Keratinocyte (primary cell): ENCODE measurements around the gene ZNF839. TPM values are rescaled to one million over a fixed set of nuclear protein-coding genes. Genes with fewer than 3 reads are reported as not detected.

Experiments
- DNase-seq: peaks from one replicate; pipeline ENCODE4 v3.0.0-alpha.2; 2011; ENCODE audit warnings: low read depth, missing footprints, low spot score
- FAIRE-seq: peaks from 2 replicates; lab custom pipeline; 2011; peaks lifted over from hg19 to GRCh38; lab: Jason Lieb, UNC
- H2AFZ ChIP-seq: 2 replicates; pipeline ENCODE4 v1.6.0; 2012; ENCODE audit warnings: low read length, control low read depth, inconsistent platforms; ENCODE audit not compliant: control insufficient read depth
- H3K27ac ChIP-seq: 2 replicates; pipeline ENCODE4 v1.5.1; 2011; ENCODE audit warnings: low read length; ENCODE audit not compliant: control insufficient read depth, insufficient read depth
- H3K27me3 ChIP-seq: 3 replicates; pipeline ENCODE4 v1.6.0; 2011; ENCODE audit warnings: low read length; ENCODE audit not compliant: control insufficient read depth, insufficient read depth; ENCODE audit errors: extremely low read depth
- H3K36me3 ChIP-seq, 2 experiments: 2 replicates in 1 of 2; 3 replicates in 1 of 2; pipeline ENCODE4 v1.5.1; 2011; ENCODE audit warnings: low read length in 2 of 2, mild to moderate bottlenecking in 1 of 2; ENCODE audit not compliant: control insufficient read depth in 2 of 2, insufficient read depth in 2 of 2; ENCODE audit errors: extremely low read depth in 1 of 2
- H3K4me1 ChIP-seq: 3 replicates; pipeline ENCODE4 v1.5.1; 2011; ENCODE audit warnings: low read length; ENCODE audit not compliant: control insufficient read depth, insufficient read depth; ENCODE audit errors: extremely low read depth
- H3K4me2 ChIP-seq: 3 replicates; pipeline ENCODE4 v1.6.0; 2011; ENCODE audit warnings: low read depth, low read length; ENCODE audit not compliant: control insufficient read depth, insufficient read depth; ENCODE audit errors: extremely low read depth
- H3K4me3 ChIP-seq, 3 experiments: fragments of 200-600 bp in 1 of 3; sonication (generic) in 1 of 3; 2 replicates in 2 of 3; 3 replicates in 1 of 3; pipeline ENCODE4 v1.5.1; 2011 to 2016; ENCODE audit warnings: low read length in 3 of 3, mild to moderate bottlenecking in 3 of 3, control low read depth in 2 of 3, inconsistent platforms in 1 of 3, low read depth in 1 of 3, mixed read lengths in 1 of 3, mixed run types in 1 of 3, moderate library complexity in 1 of 3; ENCODE audit not compliant: control insufficient read depth in 2 of 3, insufficient read depth in 2 of 3; ENCODE audit errors: extremely low read depth in 1 of 3
- H3K79me2 ChIP-seq: 2 replicates; pipeline ENCODE4 v1.6.0; 2012; ENCODE audit warnings: low read length; ENCODE audit not compliant: control insufficient read depth, insufficient read depth
- H3K9ac ChIP-seq: 3 replicates; pipeline ENCODE4 v1.6.0; 2011; ENCODE audit warnings: low read length; ENCODE audit not compliant: control insufficient read depth, insufficient read depth; ENCODE audit errors: extremely low read depth
- H3K9me1 ChIP-seq: 3 replicates; pipeline ENCODE4 v1.6.0; 2011; ENCODE audit warnings: low read length; ENCODE audit not compliant: control insufficient read depth, insufficient read depth; ENCODE audit errors: extremely low read depth
- H3K9me3 ChIP-seq: 2 replicates; pipeline ENCODE4 v1.5.1; 2012; ENCODE audit warnings: low read depth, low read length; ENCODE audit not compliant: control insufficient read depth
- H4K20me1 ChIP-seq: 3 replicates; pipeline ENCODE4 v1.6.0; 2011; ENCODE audit warnings: low read length; ENCODE audit not compliant: control insufficient read depth, insufficient read depth; ENCODE audit errors: extremely low read depth
- CTCF ChIP-seq, 3 experiments: IDR thresholded peaks in 1 of 3; conservative IDR thresholded peaks in 1 of 3; optimal IDR thresholded peaks in 1 of 3; 2 replicates in 2 of 3; 3 replicates in 1 of 3; pipeline versions ENCODE3 to v1.5.1; 2011; ENCODE audit warnings: low read length in 3 of 3, mild to moderate bottlenecking in 3 of 3, moderate library complexity in 2 of 3, control low read depth in 1 of 3, inconsistent platforms in 1 of 3; ENCODE audit not compliant: insufficient read depth in 2 of 3; ENCODE audit errors: extremely low read depth in 1 of 3
- EZH2 ChIP-seq: IDR thresholded peaks from one replicate; pipeline ENCODE4 v1.6.1; 2012; ENCODE audit warnings: inconsistent platforms, mild to moderate bottlenecking, low read length, moderate library complexity
- dilution Hi-C: fragments of 300-500 bp; cut with MboI; formaldehyde crosslinking; loops from one replicate; pipeline ENCODE4 v1.7.0; 2020; ENCODE audit warnings: low sequenced_read_pairs; ENCODE audit not compliant: extremely low pct_ligation_motif_present
- polyA plus RNA-seq, 5 experiments: library from polyadenylated mRNA; depleted of rRNA in 3 of 5; stranded (reverse) in 3 of 5; stranded (forward) in 1 of 5; unstranded in 1 of 5; fragments of >200 nt; gene quantifications; 1 replicate in 1 of 5; 2 replicates in 3 of 5; 3 replicates in 1 of 5; pipeline versions ENCODE4 v1.2.1 to v1.2.3, GENCODE V29; 2011 to 2012; ENCODE audit warnings: missing spikeins in 2 of 5, low read depth in 1 of 5, low replicate concordance in 1 of 5

ZNF839 gene
- polyA plus RNA-seq, 1 donor (not counting 4 experiments of a cell fraction or from before 2014, with no cell fraction given), result 11.0 TPM

- H3K9me3 ChIP-seq, result no peaks in the 10 kb centered on the region
- no peaks in the 10 kb centered on the region for H4K20me1 ChIP-seq
- no peaks in the 10 kb centered on the region for H3K4me1 ChIP-seq
- peaks cover 4 to 6% of the 10 kb centered on the region in 2 experiments for H3K36me3 ChIP-seq
- no peak overlapping the region for H3K9ac ChIP-seq
- H3K4me2 ChIP-seq, result no peak overlapping the region
- H2AFZ ChIP-seq, result no peak overlapping the region
- H3K4me3 ChIP-seq, result no peak overlapping the region
- H3K9me1 ChIP-seq, result no peaks in the 10 kb centered on the region
- DNase-seq (no peak), FAIRE-seq (no peak)
- H3K27me3 ChIP-seq, result no peaks in the 10 kb centered on the region
- no peak overlapping the region for H3K27ac ChIP-seq
- TF ChIP-seq EZH2, result no peak
- TF ChIP-seq CTCF (optimal IDR thresholded peaks at IDR 0.05 in 1 of 3, IDR thresholded peaks at IDR 0.05 in 1 of 3, conservative IDR thresholded peaks at IDR 0.05 in 1 of 3; ENCODE audit: extremely low read depth in 1 of 3, insufficient read depth in 2 of 3, low read length in 3 of 3), result no peak
- H3K79me2 ChIP-seq, result no peaks in the 10 kb centered on the region
- dilution Hi-C loops, result no loop called here
These were observed 58.1 kb downstream of the ZNF839 start for GRCh38 chr14:102377696-102378095.

- H3K27ac ChIP-seq, result no peak overlapping the region
- TF ChIP-seq CTCF (optimal IDR thresholded peaks at IDR 0.05 in 1 of 3, IDR thresholded peaks at IDR 0.05 in 1 of 3, conservative IDR thresholded peaks at IDR 0.05 in 1 of 3; ENCODE audit: extremely low read depth in 1 of 3, insufficient read depth in 2 of 3, low read length in 3 of 3), result no peak
- no peak for TF ChIP-seq EZH2
- H3K9me3 ChIP-seq, result no peaks in the 10 kb centered on the region
- no peaks in the 10 kb centered on the region for H3K4me1 ChIP-seq
- H3K36me3 ChIP-seq, result peaks cover 4 to 6% of the 10 kb centered on the region in 2 experiments
- FAIRE-seq (no peak), DNase-seq (no peak)
- H2AFZ ChIP-seq, result no peak overlapping the region
- H3K9ac ChIP-seq, result no peak overlapping the region
- H3K27me3 ChIP-seq, result no peaks in the 10 kb centered on the region
- H3K4me2 ChIP-seq, result no peak overlapping the region
- H4K20me1 ChIP-seq, result no peaks in the 10 kb centered on the region
- no peak overlapping the region for H3K4me3 ChIP-seq
- dilution Hi-C loops, result no loop called here
- no peaks in the 10 kb centered on the region for H3K79me2 ChIP-seq
- H3K9me1 ChIP-seq, result no peaks in the 10 kb centered on the region
These were observed 59.3 kb downstream of the ZNF839 start for GRCh38 chr14:102378830-102379229.
